Umbilical cord (tissue), 2 donors: ENCODE results near the gene TBATA. TPM values are rescaled to one million over a fixed set of nuclear protein-coding genes. Genes with fewer than 3 reads are reported as not detected.

Source experiments
- DNase-seq: peaks from one replicate; pipeline ENCODE4 v3.0.0-alpha.2; 2015; ENCODE audit warnings: low spot score
- total RNA-seq: library from RNA; depleted of rRNA; stranded (reverse); fragments of >200 nt; gene quantifications from one replicate; pipeline ENCODE4 v1.2.3, GENCODE V29; 2014; ENCODE audit warnings: low replicate concordance; ENCODE audit not compliant: insufficient read depth

The TBATA gene
- total RNA-seq, 1 donor from 2014 or later: not detected

GRCh38 chr10:70809011-70809611 is 23.9 kb upstream of the TBATA start:
- no peak for DNase-seq

GRCh38 chr10:70807556-70807955 is 22.4 kb upstream of the TBATA start:
- DNase-seq: no peak

- DNase-seq: no peak
Measured at GRCh38 chr10:70806841-70807240, 21.7 kb upstream of the TBATA start.

GRCh38 chr10:70805619-70806215 is 20.5 kb upstream of the TBATA start:
- DNase-seq: no peak

DNA sequence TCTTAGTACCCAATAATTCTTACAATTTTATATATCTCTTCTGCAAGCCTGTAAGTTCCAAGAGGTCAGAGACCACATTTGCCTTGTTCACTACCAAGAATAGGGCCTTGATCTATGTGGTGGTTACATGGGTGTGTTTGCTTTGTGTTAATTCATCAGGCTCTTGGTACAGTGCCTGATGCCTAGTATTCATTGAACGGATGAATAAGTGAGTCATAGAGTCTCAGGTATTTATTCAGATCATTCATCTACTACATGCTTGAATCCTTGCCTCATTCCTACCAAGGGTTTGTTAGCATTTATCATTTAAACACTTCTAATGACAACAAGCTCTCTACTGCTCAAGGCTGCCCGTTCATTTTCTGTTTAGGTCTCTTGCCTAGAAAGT is 19.2 kb upstream of the TBATA start:
- DNase-seq: no peak

DNA sequence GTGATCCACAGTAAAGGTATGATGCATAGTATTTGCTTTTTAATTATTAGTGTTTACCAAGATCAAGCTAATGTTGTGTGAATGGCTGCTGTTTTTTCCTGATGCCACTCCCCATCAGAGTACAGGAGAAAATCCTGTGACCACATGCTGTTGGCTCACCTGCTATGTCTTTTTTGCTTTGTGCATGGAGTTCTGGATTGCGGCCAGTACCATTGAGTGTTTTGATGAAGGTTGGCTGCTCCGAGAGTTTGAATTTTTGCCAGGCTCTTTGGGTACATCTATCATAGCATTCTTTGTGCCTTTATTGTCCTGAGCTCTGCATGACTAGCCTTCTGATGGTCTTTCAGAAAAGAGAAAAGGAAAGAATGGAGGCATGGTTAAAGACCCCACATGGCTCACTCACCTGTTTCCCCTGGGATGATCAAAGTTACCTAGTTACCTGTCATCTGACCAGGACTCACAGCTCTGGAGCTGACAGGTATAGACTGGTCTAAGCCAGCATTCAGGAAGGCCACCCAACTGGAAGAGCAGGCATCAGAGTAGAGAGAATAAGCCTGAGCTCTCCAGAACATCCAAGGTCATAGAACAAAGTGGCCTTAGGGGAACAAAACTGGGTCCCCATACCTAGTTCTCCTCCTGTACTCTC is 18.7 kb upstream of the TBATA start:
- DNase-seq: no peak

GRCh38 chr10:70801854-70802253 is 16.7 kb upstream of the TBATA start:
- no peak for DNase-seq

- no peak for DNase-seq
Measured at GRCh38 chr10:70799124-70799523, 13.9 kb upstream of the TBATA start.

- no peak for DNase-seq
Measured at GRCh38 chr10:70797840-70798239, 12.7 kb upstream of the TBATA start.

DNA sequence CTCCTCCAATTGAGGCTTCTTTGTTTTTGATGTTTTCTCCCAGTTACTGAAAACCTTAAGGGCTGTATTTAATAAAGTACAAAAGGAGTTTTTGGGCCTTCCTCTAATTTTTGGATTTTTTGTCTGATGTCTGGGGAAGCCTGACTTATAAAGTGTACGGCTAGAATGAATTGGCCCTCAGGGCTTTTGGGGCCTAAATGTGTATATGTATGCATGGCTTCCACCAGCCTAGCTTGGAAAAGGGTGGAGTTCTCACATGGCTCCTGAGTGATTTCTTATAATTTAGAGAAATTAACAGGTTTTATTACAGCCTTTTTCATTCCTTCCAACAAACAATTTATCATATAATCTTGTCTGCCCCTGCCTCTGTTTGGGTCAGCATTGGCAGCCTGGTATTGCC is 10.4 kb upstream of the TBATA start:
- no peak for DNase-seq

GRCh38 chr10:70791386-70792039 is 6.3 kb upstream of the TBATA start:
- no peak for DNase-seq

GRCh38 chr10:70786799-70787415 is 1.7 kb upstream of the TBATA start:
- DNase-seq: no peak

DNA sequence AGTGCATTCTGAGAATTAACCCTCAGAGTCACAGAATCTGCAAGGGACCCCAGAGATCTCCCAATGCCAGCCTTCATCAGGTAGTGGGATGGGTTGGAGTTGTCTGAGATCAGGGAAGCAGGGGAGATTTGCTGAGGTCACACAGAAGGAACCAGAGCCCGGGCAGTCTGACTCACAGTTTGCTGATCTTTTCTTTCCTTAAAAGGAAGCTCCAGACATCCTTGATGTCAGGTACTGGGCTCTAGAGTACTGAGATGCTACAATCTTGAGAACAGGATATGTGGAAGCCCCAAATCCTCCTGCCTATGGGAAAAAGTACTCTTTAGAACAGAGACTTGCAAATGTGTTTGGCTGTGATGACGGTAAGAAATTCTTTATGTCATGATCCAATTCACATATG is 706 bp downstream of the TBATA start:
- DNase-seq: peak; percentile 26

DNA sequence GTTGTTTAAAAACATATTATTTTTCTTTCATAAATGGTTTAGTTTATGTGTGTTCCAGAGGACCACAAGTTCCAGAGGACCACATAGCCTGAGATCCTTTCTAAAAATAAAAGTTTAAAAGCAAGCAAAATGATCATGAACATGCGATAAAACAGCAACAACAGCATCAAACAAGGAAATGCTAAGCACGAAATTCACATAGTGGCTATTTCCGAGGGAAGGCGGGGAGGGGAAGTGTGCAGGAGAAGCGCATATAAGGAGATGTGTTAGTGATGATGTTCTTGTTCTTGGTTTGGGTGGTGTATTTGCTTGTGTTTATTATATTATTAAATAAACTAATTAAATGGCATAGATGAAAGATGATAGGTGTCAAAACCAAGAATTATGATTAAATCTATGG is 1.2 kb downstream of the TBATA start:
- DNase-seq: no peak

GRCh38 chr10:70782746-70783680 is 2.2 kb downstream of the TBATA start:
- no peak for DNase-seq

- peak; percentile 48 for DNase-seq
Measured at GRCh38 chr10:70782086-70782745, 3.0 kb downstream of the TBATA start.

- no peak for DNase-seq
Measured at GRCh38 chr10:70781461-70782051, 3.6 kb downstream of the TBATA start.

- no peak for DNase-seq
Measured at GRCh38 chr10:70780772-70781171, 4.4 kb downstream of the TBATA start.

- no peak for DNase-seq
Measured at GRCh38 chr10:70780370-70780760, 4.8 kb downstream of the TBATA start.
